Mesendoderm (in vitro differentiated cells): ENCODE results near the gene AOPEP.

ENCODE experiments used
- DNase-seq: peaks from one replicate; pipeline ENCODE4 v3.0.0; 2013
- H2AK5ac ChIP-seq: 2 replicates; pipeline ENCODE4 v1.6.1; 2013; ENCODE audit warnings: low read length, inconsistent platforms
- H2BK120ac ChIP-seq: 2 replicates; pipeline ENCODE4 v1.6.1; 2013; ENCODE audit warnings: low read depth, mild to moderate bottlenecking, low read length, moderate library complexity, mixed read lengths
- H2BK15ac ChIP-seq: replicated peaks from 2 replicates; pipeline ENCODE4 v1.6.1; 2013; ENCODE audit warnings: low read depth, mild to moderate bottlenecking, moderate library complexity
- H2BK5ac ChIP-seq: 2 replicates; pipeline ENCODE4 v1.6.1; 2013; ENCODE audit warnings: low read length, inconsistent platforms
- H3K18ac ChIP-seq: 2 replicates; pipeline ENCODE4 v1.6.1; 2013; ENCODE audit warnings: mild to moderate bottlenecking, low read length, mixed read lengths
- H3K23ac ChIP-seq: one replicate; pipeline ENCODE4 v1.6.1; 2013; ENCODE audit warnings: low read length
- H3K27ac ChIP-seq: 2 replicates; pipeline ENCODE4 v1.5.1; 2013; ENCODE audit warnings: low read depth, mild to moderate bottlenecking, inconsistent platforms, low read length, moderate library complexity
- H3K27me3 ChIP-seq: 2 replicates; pipeline ENCODE4 v1.6.1; 2013; ENCODE audit warnings: low read length, control low read depth, mild to moderate bottlenecking, inconsistent platforms; ENCODE audit not compliant: insufficient read depth, poor library complexity
- H3K36me3 ChIP-seq: 2 replicates; pipeline ENCODE4 v1.6.1; 2013; ENCODE audit warnings: low read length, inconsistent platforms; ENCODE audit not compliant: control insufficient read depth, insufficient read depth
- H3K4ac ChIP-seq: one replicate; pipeline ENCODE4 v1.6.1; 2013; ENCODE audit warnings: low read depth, mild to moderate bottlenecking, low read length, moderate library complexity
- H3K4me1 ChIP-seq: 2 replicates; pipeline ENCODE4 v1.6.1; 2013; ENCODE audit warnings: low read depth, low read length, inconsistent platforms; ENCODE audit not compliant: control insufficient read depth
- H3K4me2 ChIP-seq: 2 replicates; pipeline ENCODE4 v1.6.1; 2013; ENCODE audit warnings: low read length
- H3K4me3 ChIP-seq: 2 replicates; pipeline ENCODE4 v1.5.1; 2013; ENCODE audit warnings: mild to moderate bottlenecking, low read length
- H3K56ac ChIP-seq: one replicate; pipeline ENCODE4 v1.6.1; 2013; ENCODE audit warnings: low read length
- H3K79me1 ChIP-seq: 2 replicates; pipeline ENCODE4 v1.6.1; 2013; ENCODE audit warnings: low read length, inconsistent platforms
- H3K79me2 ChIP-seq: 2 replicates; pipeline ENCODE4 v1.6.1; 2013; ENCODE audit warnings: mild to moderate bottlenecking, low read length; ENCODE audit not compliant: control insufficient read depth, insufficient read depth
- H3K9ac ChIP-seq: 2 replicates; pipeline ENCODE4 v1.6.1; 2013; ENCODE audit warnings: low read length, inconsistent platforms
- H4K5ac ChIP-seq: one replicate; pipeline ENCODE4 v1.6.1; 2013; ENCODE audit warnings: low read length
- H4K8ac ChIP-seq: one replicate; pipeline ENCODE4 v1.6.1; 2013; ENCODE audit warnings: low read depth, mild to moderate bottlenecking, control low read depth, low read length, moderate library complexity
- WGBS: extraction: QIAGEN DNeasy Blood & Tissue Kit; methylation state at CpG from one replicate; pipeline ENCODE4 v1.1.7; 2013; ENCODE audit warnings: low lambda C conversion rate, missing lambda C conversion rate; ENCODE audit not compliant: insufficient coverage; ENCODE audit errors: extremely low coverage; 5-methylcytosine and 5-hydroxymethylcytosine counted together

Gene AOPEP

GRCh38 chr9:95107001-95107749 lies 380.7 kb downstream of the AOPEP start:
- no peak overlapping the region for H3K27ac ChIP-seq

GRCh38 chr9:95107976-95108375 lies 381.5 kb downstream of the AOPEP start:
- no peak for DNase-seq
- no CpG with 5 or more reads among the region's 14 CpGs for WGBS
- Histone ChIP-seq H3K18ac (no peak overlapping the region), H2BK5ac (no peak overlapping the region), H3K23ac (no peak overlapping the region), H3K4me3 (no peak overlapping the region), H3K79me1 (no peaks in the 10 kb centered on the region), H2BK120ac (no peak overlapping the region), H3K56ac (no peak overlapping the region), H3K27me3 (no peaks in the 10 kb centered on the region), H4K8ac (no peak overlapping the region), H3K4ac (no peak overlapping the region), H3K79me2 (no peaks in the 10 kb centered on the region), H2BK15ac (no peak overlapping the region), H3K9ac (no peak overlapping the region), H2AK5ac (no peak overlapping the region), H3K4me1 (no peaks in the 10 kb centered on the region), H3K4me2 (no peak overlapping the region), H3K27ac (no peak overlapping the region), H4K5ac (no peak overlapping the region), H3K36me3 (peaks cover 3% of the 10 kb centered on the region)

More at GRCh38 chr9:95107001-95107749, 380.7 kb downstream of the AOPEP start:
- DNase-seq: no peak
- no peak overlapping the region for H3K23ac ChIP-seq
- H3K79me1 ChIP-seq: no peaks in the 10 kb centered on the region
- H3K56ac ChIP-seq: no peak overlapping the region
- H2BK120ac ChIP-seq: no peak overlapping the region
- no peak overlapping the region for H3K4ac ChIP-seq
- H3K36me3 ChIP-seq: peaks cover 3% of the 10 kb centered on the region
- H2BK15ac ChIP-seq: no peak overlapping the region
- H3K9ac ChIP-seq: no peak overlapping the region
- no peak overlapping the region for H4K5ac ChIP-seq
- H3K4me2 ChIP-seq: no peak overlapping the region
- H3K4me1 ChIP-seq: no peaks in the 10 kb centered on the region
- no peaks in the 10 kb centered on the region for H3K79me2 ChIP-seq
- no CpG with 5 or more reads among the region's 18 CpGs for WGBS
- no peak overlapping the region for H3K4me3 ChIP-seq
- H2AK5ac ChIP-seq: no peak overlapping the region
- no peak overlapping the region for H4K8ac ChIP-seq
- no peaks in the 10 kb centered on the region for H3K27me3 ChIP-seq
- no peak overlapping the region for H3K18ac ChIP-seq
- no peak overlapping the region for H2BK5ac ChIP-seq

- no CpG with 5 or more reads among the region's 5 CpGs for WGBS
- no peaks in the 10 kb centered on the region for H3K27me3 ChIP-seq
These were observed 382.3 kb downstream of the AOPEP start for GRCh38 chr9:95108777-95109176.

GRCh38 chr9:95109456-95109855 lies 383.0 kb downstream of the AOPEP start:
- no CpG with 5 or more reads among the region's 8 CpGs for WGBS
- Histone ChIP-seq H2AK5ac (no peak overlapping the region), H3K4me3 (no peak overlapping the region), H3K4ac (no peak overlapping the region), H3K36me3 (peaks cover 3% of the 10 kb centered on the region), H3K79me2 (no peaks in the 10 kb centered on the region), H3K18ac (no peak overlapping the region), H3K27ac (no peak overlapping the region), H3K4me2 (no peak overlapping the region), H3K79me1 (no peaks in the 10 kb centered on the region), H3K56ac (no peak overlapping the region), H2BK5ac (no peak overlapping the region), H3K23ac (no peak overlapping the region), H3K27me3 (no peaks in the 10 kb centered on the region), H2BK15ac (no peak overlapping the region), H4K5ac (no peak overlapping the region), H3K9ac (no peak overlapping the region), H2BK120ac (no peak overlapping the region), H3K4me1 (no peaks in the 10 kb centered on the region), H4K8ac (no peak overlapping the region)
- no peak for DNase-seq

More at GRCh38 chr9:95108777-95109176, 382.3 kb downstream of the AOPEP start:
- Histone ChIP-seq H3K23ac (no peak overlapping the region), H3K4me3 (no peak overlapping the region), H3K4me2 (no peak overlapping the region), H2BK5ac (no peak overlapping the region), H3K36me3 (peaks cover 3% of the 10 kb centered on the region), H2BK15ac (no peak overlapping the region), H3K79me2 (no peaks in the 10 kb centered on the region), H3K79me1 (no peaks in the 10 kb centered on the region), H2BK120ac (no peak overlapping the region), H3K4me1 (no peaks in the 10 kb centered on the region), H4K5ac (no peak overlapping the region), H3K27ac (no peak overlapping the region), H3K4ac (no peak overlapping the region), H4K8ac (no peak overlapping the region), H3K18ac (no peak overlapping the region), H2AK5ac (no peak overlapping the region), H3K56ac (no peak overlapping the region), H3K9ac (no peak overlapping the region)
- DNase-seq: no peak

- Histone ChIP-seq H3K4me3 (no peak overlapping the region), H2BK5ac (no peak overlapping the region), H2AK5ac (no peak overlapping the region), H4K8ac (no peak overlapping the region), H3K4ac (no peak overlapping the region), H2BK15ac (no peak overlapping the region), H3K56ac (no peak overlapping the region), H3K79me1 (no peaks in the 10 kb centered on the region), H2BK120ac (no peak overlapping the region), H3K27ac (no peak overlapping the region), H3K4me2 (no peak overlapping the region), H3K79me2 (no peaks in the 10 kb centered on the region), H4K5ac (no peak overlapping the region), H3K27me3 (no peaks in the 10 kb centered on the region), H3K18ac (no peak overlapping the region), H3K4me1 (no peaks in the 10 kb centered on the region), H3K36me3 (peaks cover 3% of the 10 kb centered on the region), H3K23ac (no peak overlapping the region), H3K9ac (no peak overlapping the region)
- DNase-seq: no peak
- no CpG with 5 or more reads among the region's 14 CpGs for WGBS
These were observed 384.5 kb downstream of the AOPEP start for GRCh38 chr9:95110921-95111525.
